Erythroblast (primary cell): Measurements from ENCODE around the gene GTF2IRD1.

Source experiments
- DNase-seq, 2 experiments: peaks; one replicate each; lab custom pipeline; 2025; lab: John Stamatoyannopoulos, UW
- GATA1 ChIP-seq: IDR thresholded peaks from 2 replicates; pipeline ENCODE4 v1.6.1; 2011; ENCODE audit warnings: low read depth, mild to moderate bottlenecking, control low read depth, low read length, moderate library complexity
- POLR2A ChIP-seq: IDR thresholded peaks from 2 replicates; pipeline ENCODE4 v1.6.1; 2011; ENCODE audit warnings: mild to moderate bottlenecking, low read length

GTF2IRD1 gene

GRCh38 chr7:74473116-74473515, 19.4 kb downstream of the GTF2IRD1 start:
- no peak for TF ChIP-seq POLR2A
- no peak for TF ChIP-seq GATA1
- no peak for DNase-seq

GRCh38 chr7:74474271-74474865, 20.7 kb downstream of the GTF2IRD1 start:
- no peak for DNase-seq
- TF ChIP-seq GATA1: no peak
- no peak for TF ChIP-seq POLR2A

GRCh38 chr7:74475243-74475986, 21.7 kb downstream of the GTF2IRD1 start:
- no peak for DNase-seq
- TF ChIP-seq GATA1: no peak
- no peak for TF ChIP-seq POLR2A

GRCh38 chr7:74475987-74476350, 22.3 kb downstream of the GTF2IRD1 start:
- TF ChIP-seq GATA1 (no peak), POLR2A (no peak)
- no peak for DNase-seq

- DNase-seq: no peak
- TF ChIP-seq POLR2A (no peak), GATA1 (no peak)
These were observed 22.9 kb downstream of the GTF2IRD1 start for GRCh38 chr7:74476626-74477025.

GRCh38 chr7:74478671-74479065, 25.0 kb downstream of the GTF2IRD1 start:
- no peak for TF ChIP-seq GATA1
- no peak for TF ChIP-seq POLR2A
- no peak for DNase-seq

- DNase-seq: no peak
- no peak for TF ChIP-seq POLR2A
- no peak for TF ChIP-seq GATA1
These were observed 25.5 kb downstream of the GTF2IRD1 start for GRCh38 chr7:74479066-74479781.

- TF ChIP-seq GATA1: no peak
- TF ChIP-seq POLR2A: no peak
- DNase-seq: no peak
These were observed 26.5 kb downstream of the GTF2IRD1 start for GRCh38 chr7:74479961-74480829.

GRCh38 chr7:74480861-74481417, 27.2 kb downstream of the GTF2IRD1 start:
- TF ChIP-seq POLR2A (no peak), GATA1 (no peak)
- no peak for DNase-seq

GRCh38 chr7:74481458-74482196, 27.9 kb downstream of the GTF2IRD1 start:
- DNase-seq: no peak

GRCh38 chr7:74482197-74482467, 28.4 kb downstream of the GTF2IRD1 start:
- DNase-seq: no peak
- TF ChIP-seq POLR2A: no peak
- TF ChIP-seq GATA1: no peak

More at GRCh38 chr7:74481458-74482196, 27.9 kb downstream of the GTF2IRD1 start:
- no peak for TF ChIP-seq POLR2A
- TF ChIP-seq GATA1: no peak

GRCh38 chr7:74482629-74483401, 29.1 kb downstream of the GTF2IRD1 start:
- no peak for DNase-seq
- TF ChIP-seq GATA1: no peak
- no peak for TF ChIP-seq POLR2A
